Right forelimb (tissue), 1 donor: ENCODE results near the gene REC8.

Experiments
- DNase-seq: peaks from one replicate; pipeline ENCODE4 v3.0.0-alpha.2; 2018

The REC8 gene

DNA sequence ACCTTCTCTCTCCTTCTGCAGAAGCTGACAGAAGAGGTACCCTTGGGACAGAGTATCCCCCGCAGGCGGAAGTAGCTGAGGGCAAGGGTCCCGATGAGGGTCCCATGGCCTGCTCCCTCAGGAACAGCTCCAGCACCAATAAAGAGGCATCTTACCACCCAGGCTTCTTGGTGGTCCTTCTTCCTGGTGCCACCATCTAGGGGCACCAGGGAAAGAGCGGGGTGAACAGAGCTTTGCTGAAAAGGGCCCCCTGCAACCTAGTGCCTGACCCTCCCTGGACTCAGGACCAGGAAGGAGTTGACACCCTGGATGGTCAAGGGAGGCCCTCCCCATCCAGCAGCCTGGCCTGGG, 11.4 kb upstream of the REC8 start:
- DNase-seq: no peak

- DNase-seq: peak; percentile 97
These were observed 10.8 kb upstream of the REC8 start, which contains the start of gene IRF9 for GRCh38 chr14:24160850-24161804. TSS of gene IRF9 (plus strand) at chr14:24161265. CDS start at chr14:24162145, 880 bp downstream.

- no peak for DNase-seq
These were observed 9.8 kb upstream of the REC8 start for GRCh38 chr14:24162093-24162492.

- no peak for DNase-seq
These were observed 7.3 kb upstream of the REC8 start for GRCh38 chr14:24164518-24164991.

- no peak for DNase-seq
These were observed 6.1 kb upstream of the REC8 start for GRCh38 chr14:24165785-24166184.

DNA sequence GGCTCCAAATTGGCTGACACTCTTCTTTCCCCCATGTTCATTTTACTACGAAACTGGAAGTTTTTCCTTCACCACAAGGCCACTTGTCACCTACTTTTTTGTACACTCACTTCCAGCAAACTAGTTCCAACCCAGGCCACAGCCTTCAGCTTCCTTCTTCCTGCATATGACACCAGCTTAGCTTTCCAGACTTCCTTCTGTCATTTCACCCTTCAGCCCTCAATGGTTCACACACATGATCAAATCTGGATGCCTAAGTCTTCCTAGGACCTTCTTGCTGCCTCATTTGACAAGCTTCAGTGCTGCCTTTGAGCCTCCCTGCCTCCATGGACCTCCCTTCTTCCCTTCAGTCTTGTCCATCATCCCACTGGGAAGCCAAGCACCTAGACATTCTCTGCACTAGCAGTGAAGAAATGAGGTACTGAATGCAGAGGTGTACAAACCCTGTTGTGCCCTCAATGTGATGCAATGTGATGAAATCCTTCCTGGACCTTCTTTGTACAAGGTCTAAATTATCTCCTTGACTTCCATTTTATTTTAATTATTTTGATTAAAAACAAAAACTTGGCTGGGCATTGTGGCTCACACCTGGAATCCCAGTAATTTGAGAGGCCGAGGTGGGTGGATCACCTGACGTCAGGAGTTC, 4.3 kb upstream of the REC8 start:
- DNase-seq: no peak

GRCh38 chr14:24172261-24172860, 481 bp downstream of the REC8 start:
- DNase-seq: no peak

- no peak for DNase-seq
These were observed 996 bp downstream of the REC8 start for GRCh38 chr14:24172871-24173281.

DNA sequence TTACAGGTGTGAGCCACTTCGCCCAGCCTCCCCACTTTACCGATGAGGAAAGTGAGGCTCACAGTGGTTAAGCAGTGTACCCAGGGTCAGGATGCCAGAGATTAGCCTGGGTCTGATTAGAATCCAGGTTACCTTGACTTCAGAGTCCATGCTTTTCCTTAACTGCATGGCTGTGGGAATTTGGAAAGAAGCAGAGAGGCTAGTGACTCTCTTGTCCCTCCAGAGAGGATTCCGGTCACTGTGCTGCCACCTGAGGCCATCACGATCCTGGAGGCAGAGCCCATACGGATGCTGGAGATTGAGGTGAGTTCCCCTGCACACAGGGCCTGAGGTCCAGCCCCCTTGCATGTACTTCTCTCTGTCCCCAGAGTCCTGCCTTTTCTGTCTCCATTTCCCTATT, 4.7 kb downstream of the REC8 start:
- DNase-seq: no peak

- no peak for DNase-seq
These were observed 5.4 kb downstream of the REC8 start for GRCh38 chr14:24177041-24177825.

DNA sequence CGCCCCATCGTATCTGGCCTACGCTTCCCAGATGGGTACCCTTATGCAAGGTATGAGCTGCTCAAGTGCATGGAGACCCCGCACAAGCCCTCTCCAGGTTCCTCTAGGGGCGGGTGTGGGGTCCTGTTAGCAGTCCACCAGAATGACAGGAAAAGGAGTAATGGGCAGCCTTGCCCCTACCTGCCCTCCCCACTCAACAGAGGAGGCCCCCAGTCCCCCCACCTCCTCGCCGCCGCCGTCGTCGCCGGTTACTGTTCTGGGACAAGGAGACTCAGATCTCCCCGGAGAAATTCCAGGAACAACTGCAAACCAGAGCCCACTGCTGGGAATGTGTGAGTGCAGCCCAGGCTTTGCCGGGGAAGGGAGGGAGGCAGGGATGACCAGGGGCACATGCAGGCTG, 6.0 kb downstream of the REC8 start:
- no peak for DNase-seq

- no peak for DNase-seq
These were observed 6.7 kb downstream of the REC8 start for GRCh38 chr14:24178399-24179178.

DNA sequence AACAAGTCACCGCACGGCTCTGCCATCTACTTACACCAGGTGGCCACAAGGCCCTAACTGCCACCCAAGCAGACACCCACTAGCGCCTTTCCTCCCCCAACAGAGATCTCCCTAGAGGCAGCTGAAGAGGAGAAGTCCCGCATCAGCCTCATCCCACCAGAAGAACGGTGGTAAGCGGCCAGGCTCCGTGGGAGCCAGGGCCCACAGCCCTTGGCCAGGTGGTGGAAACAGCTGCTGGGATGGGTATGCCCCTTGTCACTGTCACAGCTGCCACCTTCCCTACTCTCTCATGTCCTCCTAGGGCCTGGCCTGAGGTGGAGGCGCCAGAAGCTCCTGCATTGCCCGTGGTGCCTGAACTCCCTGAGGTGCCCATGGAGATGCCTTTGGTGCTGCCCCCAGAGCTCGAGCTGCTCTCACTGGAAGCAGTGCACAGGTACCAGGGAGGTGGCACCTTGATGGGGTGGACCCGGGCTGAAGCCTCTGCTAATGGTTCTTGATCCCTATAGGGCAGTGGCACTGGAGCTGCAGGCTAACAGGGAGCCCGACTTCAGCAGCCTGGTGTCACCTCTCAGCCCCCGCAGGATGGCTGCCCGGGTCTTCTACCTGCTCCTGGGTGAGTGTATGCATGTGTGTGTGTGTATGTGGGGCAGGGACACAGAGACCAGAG, 7.5 kb downstream of the REC8 start:
- no peak for DNase-seq

DNA sequence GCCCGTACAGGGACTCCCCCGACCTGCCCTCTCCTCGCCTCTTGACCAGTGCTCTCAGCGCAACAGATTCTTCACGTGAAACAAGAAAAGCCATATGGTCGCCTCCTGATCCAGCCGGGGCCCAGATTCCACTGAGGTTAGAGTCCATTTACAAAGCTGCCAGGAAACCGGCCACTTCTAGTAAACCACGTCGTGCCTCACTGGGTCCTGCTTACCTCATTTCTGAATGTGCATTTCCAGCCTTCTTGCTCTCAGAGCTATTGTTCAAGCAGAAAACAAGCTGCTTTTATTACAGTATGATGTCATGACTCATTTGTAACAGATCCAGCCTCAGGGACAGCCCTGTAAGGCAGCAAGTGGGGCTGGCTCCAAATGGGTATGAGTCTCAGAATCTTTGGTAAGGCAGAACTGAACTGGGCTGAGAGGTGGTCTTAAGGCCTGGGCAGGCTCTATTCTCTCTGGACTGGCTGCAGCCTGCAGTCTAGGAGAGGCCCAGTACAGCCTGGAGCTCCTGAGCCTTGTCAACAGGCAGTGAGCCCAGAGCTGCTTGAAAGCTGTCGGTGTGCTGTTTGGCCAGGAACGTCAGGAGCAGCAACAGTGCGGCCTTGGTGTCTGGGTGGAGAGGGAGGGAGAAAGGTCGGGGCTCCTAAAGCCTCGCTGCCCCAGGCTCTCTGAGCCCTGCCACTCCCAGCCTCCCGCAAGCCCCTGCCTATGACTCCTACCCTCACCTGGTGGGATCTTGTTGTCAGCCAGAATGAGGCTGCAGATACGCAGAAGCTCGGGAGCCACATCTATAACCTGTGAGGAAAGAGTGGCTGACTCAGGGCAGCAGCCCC, 8.3 kb downstream of the REC8 start:
- DNase-seq: no peak

- no peak for DNase-seq
These were observed 9.6 kb downstream of the REC8 start for GRCh38 chr14:24181371-24182077.

DNA sequence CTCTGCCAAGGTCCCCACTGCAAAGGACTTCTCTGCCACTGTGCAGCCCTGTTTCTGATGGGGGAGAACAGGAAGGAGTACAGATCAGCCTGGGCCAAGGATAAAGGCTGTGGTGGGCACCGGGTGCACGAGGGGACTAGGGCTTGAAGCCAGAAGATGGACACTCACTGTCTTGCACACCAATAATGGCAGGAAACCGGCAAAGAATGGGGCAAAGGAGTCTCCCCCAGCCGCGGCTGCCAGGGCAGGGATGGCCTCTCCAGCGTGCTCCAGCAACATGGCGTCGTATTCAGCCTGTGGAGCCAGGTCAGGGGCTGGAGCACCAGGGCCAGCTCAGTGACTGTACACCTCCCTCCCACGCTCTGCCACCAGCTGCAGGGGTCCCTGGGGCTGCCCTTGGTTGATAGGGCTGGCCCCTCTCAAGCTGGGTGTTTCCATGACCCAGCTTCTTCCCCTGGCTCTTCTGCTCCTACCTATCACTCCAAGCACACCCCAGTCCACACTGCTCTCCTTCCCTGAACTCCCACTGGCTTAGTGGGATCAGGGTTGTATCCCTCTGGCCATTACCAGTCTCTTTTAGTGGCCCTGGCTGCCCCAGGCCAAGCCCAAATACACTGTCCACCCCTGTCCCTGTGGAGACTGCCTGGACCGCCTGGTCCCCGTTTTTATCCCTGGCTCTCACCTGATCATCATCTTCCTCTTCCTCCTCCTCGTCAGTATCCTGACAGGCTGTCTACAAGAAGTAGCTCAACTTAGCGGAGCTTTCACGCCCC, 10.4 kb downstream of the REC8 start:
- DNase-seq: no peak

GRCh38 chr14:24183014-24183481, 11.2 kb downstream of the REC8 start:
- no peak for DNase-seq

GRCh38 chr14:24184104-24184970, 12.5 kb downstream of the REC8 start:
- no peak for DNase-seq
